CD4-positive, alpha-beta T cell (primary cell): ENCODE results near the gene MRPL19. TPM values are rescaled to one million over a fixed set of nuclear protein-coding genes. Genes with fewer than 3 reads are reported as not detected.

ENCODE experiments used
- ATAC-seq: fragments of 200-7000 bp; cut with Tn5 transposase; one replicate; pipeline ENCODE4 v1.10.0; 2022; ENCODE audit warnings: mild to moderate bottlenecking; ENCODE audit not compliant: poor library complexity
- CTCF ChIA-PET: fragments of 350-600 bp; sonication (Branson Sonifier 250); formaldehyde crosslinking; loops from one replicate; lab custom pipeline; 2021; ENCODE audit warnings: antibody characterized with exemption, inconsistent platforms; lab: Charles Lee
- POLR2A ChIA-PET: fragments of 350-600 bp; sonication (Branson Sonifier 250); formaldehyde crosslinking; loops from one replicate; lab custom pipeline; 2021; ENCODE audit warnings: antibody characterized with exemption, inconsistent platforms; lab: Charles Lee
- DNase-seq, 14 experiments: peaks; one replicate each; pipeline ENCODE4 v3.0.0-alpha.2; 2013 to 2020; ENCODE audit warnings: mixed read lengths in 2 of 14
- H3K27ac ChIP-seq, 2 donors: one replicate each; pipeline versions ENCODE4 v1.5.1 to v1.7.0; 2013; ENCODE audit warnings: low read length in 2 of 2, low read depth in 1 of 2, mild to moderate bottlenecking in 1 of 2
- H3K27me3 ChIP-seq, 2 experiments: 1 replicate in 1 of 2; 2 replicates in 1 of 2; pipeline versions ENCODE4 v1.6.1 to v1.7.0; 2013; ENCODE audit warnings: low read length in 2 of 2, control low read depth in 1 of 2, mild to moderate bottlenecking in 1 of 2, moderate library complexity in 1 of 2; ENCODE audit not compliant: insufficient read depth in 2 of 2, control insufficient read depth in 1 of 2
- H3K36me3 ChIP-seq: one replicate; pipeline ENCODE4 v1.6.1; 2013; ENCODE audit warnings: low read length, control low read depth; ENCODE audit not compliant: insufficient read depth
- H3K4me1 ChIP-seq: one replicate; pipeline ENCODE4 v1.6.1; 2013; ENCODE audit warnings: low read length, control low read depth; ENCODE audit not compliant: insufficient read depth
- H3K4me3 ChIP-seq: one replicate; pipeline ENCODE4 v1.5.1; 2013; ENCODE audit warnings: mild to moderate bottlenecking, low read length, moderate library complexity
- H3K9me3 ChIP-seq, 2 experiments: 1 replicate in 1 of 2; 2 replicates in 1 of 2; pipeline versions ENCODE4 v1.6.1 to v1.7.0; 2013; ENCODE audit warnings: low read length in 2 of 2, mild to moderate bottlenecking in 2 of 2, control low read depth in 1 of 2, moderate library complexity in 1 of 2; ENCODE audit not compliant: control insufficient read depth in 1 of 2, insufficient read depth in 1 of 2
- H3K27ac Mint-ChIP-seq: one replicate; pipeline ENCODE4 v1.8.0; 2020; ENCODE audit warnings: mixed read lengths
- H3K27me3 Mint-ChIP-seq: one replicate; pipeline ENCODE4 v1.8.0; 2021; ENCODE audit warnings: mixed read lengths
- H3K36me3 Mint-ChIP-seq: one replicate; pipeline ENCODE4 v1.8.0; 2021; ENCODE audit warnings: low read depth, mixed read lengths
- H3K4me1 Mint-ChIP-seq: one replicate; pipeline ENCODE4 v1.8.0; 2021; ENCODE audit warnings: low read depth, mixed read lengths
- H3K4me3 Mint-ChIP-seq: one replicate; pipeline ENCODE4 v1.8.0; 2020; ENCODE audit warnings: mild to moderate bottlenecking, mixed read lengths
- H3K9me3 Mint-ChIP-seq: one replicate; pipeline ENCODE4 v1.8.0; 2020; ENCODE audit warnings: mixed read lengths
- intact Hi-C, 2 experiments: fragments of 100-400 bp; cut with DNase I in 1 of 2; cut with micrococcal nuclease in 1 of 2; formaldehyde crosslinking; loops; one replicate each; pipeline versions ENCODE4 v1.15.1 to v1.9.0; 2023 to 2025; cut with DNase I, micrococcal nuclease
- total RNA-seq, 174 experiments: library from RNA in 2 of 174; stranded (reverse) in 2 of 174; gene quantifications; one replicate each; pipeline ENCODE4 v1.2.3 and lab custom pipeline; 2021 to 2026
- TF ChIP-seq, protein P1 (sequence below): fragments of 200-600 bp; IDR thresholded peaks from one replicate; pipeline ENCODE4 v1.8.0; 2022; ENCODE audit warnings: antibody characterized with exemption, mild to moderate bottlenecking

Gene MRPL19
- total RNA-seq, 2 experiments from 2014 or later, result 10.7 to 14.9 TPM

DNA sequence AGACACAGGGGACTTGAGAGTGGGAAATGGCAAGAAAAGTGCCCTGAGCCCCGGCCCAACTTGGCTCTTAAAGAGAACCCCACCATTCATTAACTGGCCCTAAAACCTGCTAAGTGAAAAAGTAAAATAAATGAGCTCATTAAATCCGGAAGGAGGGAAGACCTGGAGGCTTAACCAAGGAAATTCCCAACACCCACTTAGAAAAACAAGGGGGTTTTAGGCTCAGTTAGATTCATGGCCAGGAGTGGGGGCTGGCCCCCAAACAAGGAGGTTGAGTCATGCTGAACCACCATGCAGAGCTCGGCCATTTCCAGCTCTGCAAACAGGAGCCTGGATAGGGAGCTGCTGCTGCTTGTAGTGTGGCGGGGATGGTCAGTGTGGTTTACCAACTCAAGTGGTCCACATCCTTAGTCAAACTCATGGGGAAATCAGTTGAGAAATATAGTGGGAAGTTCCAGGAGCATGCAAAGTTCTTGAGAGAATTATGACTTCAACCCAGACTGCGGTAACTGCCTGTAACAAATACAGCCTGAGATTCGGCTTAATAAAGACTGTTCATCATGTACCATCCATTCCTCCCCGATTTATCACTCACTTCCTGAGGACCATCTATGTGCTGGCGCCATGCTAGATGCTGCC, 39.7 kb upstream of the MRPL19 start:
- Mint-ChIP-seq H3K27ac (no peak overlapping the region), H3K36me3 (no peaks in the 10 kb centered on the region), H3K4me1 (no peaks in the 10 kb centered on the region), H3K27me3 (peaks cover 70% of the 10 kb centered on the region), H3K4me3 (no peak overlapping the region), H3K9me3 (no peaks in the 10 kb centered on the region)
- POLR2A ChIA-PET, result no interaction called here
- Histone ChIP-seq H3K36me3 (no peaks in the 10 kb centered on the region), H3K4me3 (no peak overlapping the region), H3K27me3 (peaks cover 27 to 28% of the 10 kb centered on the region in 2 experiments), H3K9me3 (no peaks in the 10 kb centered on the region), H3K27ac (no peak overlapping the region), H3K4me1 (peaks cover 4% of the 10 kb centered on the region)
- CTCF ChIA-PET, result no interaction called here
- intact Hi-C loops, result loop anchor here (5.0 to 10.0 kb wide), 2 partner anchors 542 to 915 kb away; no protein-coding TSS in a partner anchor
- TF ChIP-seq, protein P1, sequence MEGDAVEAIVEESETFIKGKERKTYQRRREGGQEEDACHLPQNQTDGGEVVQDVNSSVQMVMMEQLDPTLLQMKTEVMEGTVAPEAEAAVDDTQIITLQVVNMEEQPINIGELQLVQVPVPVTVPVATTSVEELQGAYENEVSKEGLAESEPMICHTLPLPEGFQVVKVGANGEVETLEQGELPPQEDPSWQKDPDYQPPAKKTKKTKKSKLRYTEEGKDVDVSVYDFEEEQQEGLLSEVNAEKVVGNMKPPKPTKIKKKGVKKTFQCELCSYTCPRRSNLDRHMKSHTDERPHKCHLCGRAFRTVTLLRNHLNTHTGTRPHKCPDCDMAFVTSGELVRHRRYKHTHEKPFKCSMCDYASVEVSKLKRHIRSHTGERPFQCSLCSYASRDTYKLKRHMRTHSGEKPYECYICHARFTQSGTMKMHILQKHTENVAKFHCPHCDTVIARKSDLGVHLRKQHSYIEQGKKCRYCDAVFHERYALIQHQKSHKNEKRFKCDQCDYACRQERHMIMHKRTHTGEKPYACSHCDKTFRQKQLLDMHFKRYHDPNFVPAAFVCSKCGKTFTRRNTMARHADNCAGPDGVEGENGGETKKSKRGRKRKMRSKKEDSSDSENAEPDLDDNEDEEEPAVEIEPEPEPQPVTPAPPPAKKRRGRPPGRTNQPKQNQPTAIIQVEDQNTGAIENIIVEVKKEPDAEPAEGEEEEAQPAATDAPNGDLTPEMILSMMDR, result no peak
- DNase-seq, result no peak
- no peak for ATAC-seq

DNA sequence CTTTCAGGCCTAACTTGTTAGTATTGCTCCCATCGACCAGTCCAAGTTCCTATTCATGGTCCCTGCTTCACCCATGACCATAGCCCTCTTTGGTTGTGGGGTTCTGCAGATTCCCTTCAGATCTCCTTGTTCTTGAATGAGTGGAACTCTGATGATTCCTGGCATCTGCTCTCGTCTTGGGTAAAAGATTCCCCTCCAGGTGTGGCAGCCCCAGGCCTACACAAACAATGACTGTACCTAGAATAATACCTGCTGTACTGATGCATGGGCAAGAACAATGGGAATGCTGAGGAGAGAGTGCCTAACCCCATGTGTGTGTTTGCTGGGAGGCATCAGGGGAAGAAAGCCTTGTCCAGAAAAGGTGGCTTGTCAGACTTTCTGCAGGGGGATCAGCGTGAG, 39.2 kb upstream of the MRPL19 start:
- no peaks in the 10 kb centered on the region for H3K36me3 Mint-ChIP-seq
- DNase-seq (no peak), ATAC-seq (no peak)
- Histone ChIP-seq H3K27me3 (peaks cover 27 to 28% of the 10 kb centered on the region in 2 experiments), H3K36me3 (no peaks in the 10 kb centered on the region), H3K4me1 (peaks cover 4% of the 10 kb centered on the region), H3K9me3 (no peaks in the 10 kb centered on the region), H3K4me3 (no peak overlapping the region), H3K27ac (no peak overlapping the region)
- intact Hi-C loops, result loop anchor here (5.0 to 10.0 kb wide), 2 partner anchors 543 to 915 kb away; no protein-coding TSS in a partner anchor
- TF ChIP-seq, protein P1, result no peak
- POLR2A ChIA-PET, result no interaction called here
- no peaks in the 10 kb centered on the region for H3K4me1 Mint-ChIP-seq
- H3K4me3 Mint-ChIP-seq, result no peak overlapping the region
- no peak overlapping the region for H3K27ac Mint-ChIP-seq
- H3K9me3 Mint-ChIP-seq, result no peaks in the 10 kb centered on the region
- CTCF ChIA-PET, result no interaction called here
- H3K27me3 Mint-ChIP-seq, result peaks cover 75% of the 10 kb centered on the region

GRCh38 chr2:75607988-75608683, 38.4 kb upstream of the MRPL19 start:
- Histone ChIP-seq H3K4me1 (peaks cover 4% of the 10 kb centered on the region), H3K27ac (no peak overlapping the region), H3K4me3 (no peak overlapping the region), H3K27me3 (peaks cover 27 to 28% of the 10 kb centered on the region in 2 experiments), H3K9me3 (no peaks in the 10 kb centered on the region), H3K36me3 (no peaks in the 10 kb centered on the region)
- intact Hi-C loops, result loop anchor here (2.0 to 10.0 kb wide), 3 partner anchors 543 to 916 kb away; no protein-coding TSS in a partner anchor
- H3K27ac Mint-ChIP-seq, result no peak overlapping the region
- POLR2A ChIA-PET, result no interaction called here
- H3K36me3 Mint-ChIP-seq, result no peaks in the 10 kb centered on the region
- ATAC-seq (no peak), DNase-seq (no peak)
- TF ChIP-seq, protein P1, result no peak
- CTCF ChIA-PET, result interaction anchor here (0.7 to 1.1 kb wide), 2 partner anchors 640 to 688 kb away, joined by 3 to 4 read pairs; no protein-coding TSS in a partner anchor
- no peaks in the 10 kb centered on the region for H3K9me3 Mint-ChIP-seq
- H3K27me3 Mint-ChIP-seq, result peaks cover 79% of the 10 kb centered on the region
- H3K4me1 Mint-ChIP-seq, result no peaks in the 10 kb centered on the region
- no peak overlapping the region for H3K4me3 Mint-ChIP-seq
